Measurements from ENCODE around the gene SPATA2.

SPATA2 gene

GRCh38 chr20:49887251-49888211 lies 27.8 kb downstream of the SPATA2 start:
- TF ChIP-seq, protein P1, sequence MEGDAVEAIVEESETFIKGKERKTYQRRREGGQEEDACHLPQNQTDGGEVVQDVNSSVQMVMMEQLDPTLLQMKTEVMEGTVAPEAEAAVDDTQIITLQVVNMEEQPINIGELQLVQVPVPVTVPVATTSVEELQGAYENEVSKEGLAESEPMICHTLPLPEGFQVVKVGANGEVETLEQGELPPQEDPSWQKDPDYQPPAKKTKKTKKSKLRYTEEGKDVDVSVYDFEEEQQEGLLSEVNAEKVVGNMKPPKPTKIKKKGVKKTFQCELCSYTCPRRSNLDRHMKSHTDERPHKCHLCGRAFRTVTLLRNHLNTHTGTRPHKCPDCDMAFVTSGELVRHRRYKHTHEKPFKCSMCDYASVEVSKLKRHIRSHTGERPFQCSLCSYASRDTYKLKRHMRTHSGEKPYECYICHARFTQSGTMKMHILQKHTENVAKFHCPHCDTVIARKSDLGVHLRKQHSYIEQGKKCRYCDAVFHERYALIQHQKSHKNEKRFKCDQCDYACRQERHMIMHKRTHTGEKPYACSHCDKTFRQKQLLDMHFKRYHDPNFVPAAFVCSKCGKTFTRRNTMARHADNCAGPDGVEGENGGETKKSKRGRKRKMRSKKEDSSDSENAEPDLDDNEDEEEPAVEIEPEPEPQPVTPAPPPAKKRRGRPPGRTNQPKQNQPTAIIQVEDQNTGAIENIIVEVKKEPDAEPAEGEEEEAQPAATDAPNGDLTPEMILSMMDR (IDR thresholded peaks at IDR 0.05; ENCODE audit: low read length, missing control alignments) = no peak
- no peak for DNase-seq (ENCODE audit: low read depth)
- H3K4me3 ChIP-seq (replicated peaks; ENCODE audit: low read depth, low read length) = no peak overlapping the region

GRCh38 chr20:49886571-49887213 lies 28.6 kb downstream of the SPATA2 start:
- no peak overlapping the region for H3K4me3 ChIP-seq (replicated peaks; ENCODE audit: low read depth, low read length)
- TF ChIP-seq, protein P1 (IDR thresholded peaks at IDR 0.05; ENCODE audit: low read length, missing control alignments) = no peak

GRCh38 chr20:49885558-49886332 lies 29.6 kb downstream of the SPATA2 start:
- TF ChIP-seq, protein P1 (IDR thresholded peaks at IDR 0.05; ENCODE audit: low read length, missing control alignments) = no peak
- no peak for DNase-seq (ENCODE audit: low read depth)
- H3K4me3 ChIP-seq (replicated peaks; ENCODE audit: low read depth, low read length) = no peak overlapping the region

More at GRCh38 chr20:49886571-49887213, 28.6 kb downstream of the SPATA2 start:
- no peak for DNase-seq (ENCODE audit: low read depth)

GRCh38 chr20:49883246-49883802 lies 32.0 kb downstream of the SPATA2 start:
- no peak for DNase-seq (ENCODE audit: low read depth)
- no peak overlapping the region for H3K4me3 ChIP-seq (replicated peaks; ENCODE audit: low read depth, low read length)
- TF ChIP-seq, protein P1 (IDR thresholded peaks at IDR 0.05; ENCODE audit: low read length, missing control alignments) = no peak

DNA sequence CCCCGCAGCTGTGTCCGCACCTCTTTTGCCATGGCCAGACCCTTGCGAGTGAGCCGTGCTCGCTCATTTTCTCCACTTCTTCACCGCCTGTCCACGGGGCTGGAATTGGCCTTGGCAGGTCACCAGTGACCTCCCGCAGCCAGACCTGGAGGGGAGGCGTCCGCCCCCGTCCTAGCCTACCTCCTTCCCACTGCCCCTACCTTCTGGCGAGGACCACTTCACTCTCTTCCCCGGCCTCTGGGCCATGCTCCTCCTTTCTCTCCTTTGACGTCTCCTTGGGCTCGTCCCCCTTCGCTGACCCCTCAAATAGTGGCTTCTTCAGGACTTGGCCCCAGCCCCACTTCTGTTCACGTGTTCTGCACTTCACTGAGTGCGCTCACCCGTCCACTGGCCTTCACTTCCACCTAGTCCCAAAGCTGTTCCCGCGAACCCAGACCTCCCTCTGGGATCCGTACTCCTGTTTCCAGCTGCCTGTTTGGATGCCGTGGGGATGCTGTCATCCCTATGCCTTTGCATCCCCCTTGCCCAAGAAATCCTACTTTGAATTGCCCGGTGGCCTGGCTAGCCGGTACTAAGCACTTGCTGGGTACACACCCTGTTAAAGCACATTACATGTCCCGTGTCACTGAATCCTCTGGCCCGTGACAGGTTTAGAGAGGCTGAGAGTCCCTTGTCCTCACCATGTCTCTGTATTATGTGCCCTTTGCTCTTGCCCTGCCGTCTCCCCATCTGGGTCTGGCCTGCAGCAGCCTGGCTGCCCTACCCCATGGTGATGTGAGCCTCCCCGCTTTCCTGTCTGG lies 33.0 kb downstream of the SPATA2 start:
- H3K4me3 ChIP-seq (replicated peaks; ENCODE audit: low read depth, low read length) = no peak overlapping the region
- no peak for DNase-seq (ENCODE audit: low read depth)
- TF ChIP-seq, protein P1 (IDR thresholded peaks at IDR 0.05; ENCODE audit: low read length, missing control alignments) = no peak

All from fibroblast of pulmonary artery (primary cell).